ENCODE measurements around the gene KRT79.

DNA sequence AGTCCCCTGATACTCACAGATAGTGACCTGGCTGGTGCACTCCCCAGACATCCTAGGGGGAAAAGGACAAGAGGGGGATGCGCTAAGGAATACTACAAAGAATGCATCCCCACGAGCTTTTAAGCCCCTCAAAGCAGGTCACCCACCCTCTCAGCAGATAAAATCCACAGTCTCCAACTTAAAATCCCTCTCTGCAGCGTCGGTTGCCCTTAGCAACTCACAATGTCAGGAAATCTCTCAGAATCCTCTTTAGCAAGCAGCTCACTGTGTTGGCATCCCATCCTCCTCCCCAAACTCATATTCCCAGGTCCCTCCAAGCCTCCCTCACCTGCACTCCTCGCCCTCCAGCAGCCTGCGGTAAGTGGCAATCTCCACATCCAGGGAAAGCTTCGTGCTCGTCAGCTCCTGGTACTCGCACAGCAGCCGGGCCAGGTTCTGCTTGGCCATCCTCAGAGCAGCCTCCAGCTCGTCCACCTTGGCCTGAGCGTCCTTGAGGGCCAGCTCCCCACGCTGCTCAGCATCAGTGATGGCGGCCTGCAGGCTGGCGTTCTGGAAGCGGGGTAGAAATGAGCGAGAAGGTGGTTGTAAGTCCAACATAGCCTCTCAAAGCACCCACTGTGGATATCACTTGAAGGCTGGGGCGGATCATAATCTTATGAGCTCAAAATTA, 5.5 kb upstream of the KRT79 start:
- TF ChIP-seq CTCF (conservative IDR thresholded peaks at IDR 0.05 in 1 of 2, IDR thresholded peaks at IDR 0.05 in 1 of 2; ENCODE audit: extremely low read depth in 1 of 2, insufficient read depth in 1 of 2, low read depth in 1 of 2, low read length in 2 of 2) (no peak), EZH2 (IDR thresholded peaks at IDR 0.05; ENCODE audit: borderline replicate concordance, low read length) (no peak)

Measured in mammary epithelial cell (primary cell).